Left hindlimb (tissue), 1 donor: ENCODE results near the gene CHST13.
A peak's percentile ranks its signal among the peaks of the same experiment; 100 is the strongest.

Source experiments
- DNase-seq: peaks from one replicate; pipeline ENCODE4 v3.0.0-alpha.2; 2018

CHST13 gene

DNA sequence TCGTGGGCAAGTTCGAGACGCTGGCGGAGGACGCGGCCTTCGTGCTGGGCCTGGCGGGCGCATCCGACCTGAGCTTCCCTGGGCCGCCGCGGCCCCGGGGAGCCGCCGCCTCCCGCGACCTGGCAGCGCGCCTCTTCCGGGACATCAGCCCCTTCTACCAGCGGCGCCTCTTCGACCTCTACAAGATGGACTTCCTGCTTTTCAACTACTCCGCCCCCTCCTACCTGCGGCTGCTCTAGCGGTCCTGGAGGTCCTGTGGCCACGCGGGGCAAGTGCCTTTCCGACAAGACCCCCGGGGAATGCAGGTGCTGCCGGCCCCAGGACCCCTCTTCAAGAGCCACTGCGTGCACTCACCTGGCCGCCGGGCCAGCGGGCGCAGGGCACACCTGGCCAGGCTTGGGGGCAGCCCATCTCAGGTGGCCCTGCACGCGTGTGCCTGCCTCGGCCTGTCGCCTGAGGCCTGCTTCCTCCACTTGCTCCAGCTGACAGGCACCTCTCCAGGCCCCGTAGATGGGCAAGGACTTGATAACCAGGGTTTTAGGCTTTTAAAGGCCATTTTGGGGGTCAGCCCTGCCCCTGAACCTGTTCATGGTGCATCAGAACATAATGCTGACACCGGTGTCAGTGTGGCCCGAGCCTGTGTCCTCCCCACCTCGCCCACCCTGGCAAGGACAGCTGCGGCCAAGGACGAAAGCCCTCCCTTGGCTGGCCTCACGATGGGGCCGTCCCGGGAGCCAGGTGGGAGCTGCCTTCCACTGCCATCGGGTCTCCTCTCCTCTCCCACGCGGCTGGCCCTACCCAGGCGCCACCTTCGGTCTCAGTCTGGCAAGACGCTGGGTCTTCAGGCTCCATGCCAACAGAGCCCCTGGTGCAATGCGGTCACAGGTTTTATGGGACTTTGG lies 18.6 kb downstream of the CHST13 start:
- no peak for DNase-seq

DNA sequence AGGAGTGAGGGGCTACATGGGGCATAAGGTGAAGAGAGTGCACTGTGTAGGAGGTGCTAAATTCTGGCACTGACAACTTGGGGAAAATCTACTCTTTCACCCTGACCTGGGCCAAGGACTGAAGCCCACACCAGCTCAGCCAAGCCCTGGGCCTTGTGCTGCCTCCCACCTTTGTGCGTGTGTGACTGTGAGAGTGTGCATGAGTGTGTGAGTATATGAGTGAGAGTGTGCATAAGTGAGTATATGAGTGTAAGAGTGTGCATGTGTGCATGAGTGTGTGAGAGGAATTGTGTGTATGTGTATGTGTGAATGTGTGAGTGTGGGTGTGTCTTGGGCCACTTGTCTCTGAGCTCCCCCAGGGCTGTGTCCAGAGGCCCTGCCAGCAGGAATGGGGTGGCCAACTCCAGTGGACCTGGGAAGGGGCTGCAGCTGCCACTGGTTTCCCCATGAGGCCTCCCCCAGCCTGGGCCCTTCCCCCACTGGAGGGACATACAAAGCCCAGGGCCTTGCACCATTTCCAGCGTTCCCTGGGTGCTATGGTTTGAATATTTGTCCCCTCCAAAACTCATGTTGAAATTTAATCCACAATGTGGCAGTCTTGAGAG lies 19.6 kb downstream of the CHST13 start:
- no peak for DNase-seq

DNA sequence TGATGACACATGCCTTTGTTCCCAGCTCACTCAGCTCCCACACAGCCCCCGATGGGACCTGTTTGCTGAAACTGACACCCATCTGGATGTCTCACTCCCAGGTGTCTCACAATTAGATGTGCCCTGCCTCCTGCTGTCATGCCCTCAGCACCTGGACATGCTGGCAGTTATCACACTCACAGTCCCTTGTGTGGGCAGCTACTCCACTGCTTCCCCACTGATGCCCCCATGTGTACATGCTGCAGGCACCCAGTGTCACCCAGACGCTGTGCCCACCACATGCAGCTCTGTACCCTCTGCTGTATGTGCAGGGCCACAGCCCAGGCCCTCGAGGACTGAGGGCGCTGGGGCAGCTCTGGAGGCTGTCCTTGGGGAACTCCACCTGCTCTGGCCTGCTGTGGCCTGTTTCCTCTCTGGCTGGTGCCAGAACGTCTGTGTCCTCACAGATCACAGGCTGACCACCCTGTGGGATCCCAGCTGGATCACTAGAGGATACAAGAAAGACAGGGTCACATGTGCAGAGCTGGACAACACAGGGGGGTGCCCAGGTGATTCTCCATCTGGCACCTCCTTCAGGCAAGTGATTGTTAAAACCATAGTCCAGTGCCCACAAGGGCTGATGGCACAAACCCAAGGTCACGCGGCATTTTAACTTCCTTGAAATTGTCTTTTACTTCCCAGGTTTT lies 20.8 kb downstream of the CHST13 start:
- no peak for DNase-seq

DNA sequence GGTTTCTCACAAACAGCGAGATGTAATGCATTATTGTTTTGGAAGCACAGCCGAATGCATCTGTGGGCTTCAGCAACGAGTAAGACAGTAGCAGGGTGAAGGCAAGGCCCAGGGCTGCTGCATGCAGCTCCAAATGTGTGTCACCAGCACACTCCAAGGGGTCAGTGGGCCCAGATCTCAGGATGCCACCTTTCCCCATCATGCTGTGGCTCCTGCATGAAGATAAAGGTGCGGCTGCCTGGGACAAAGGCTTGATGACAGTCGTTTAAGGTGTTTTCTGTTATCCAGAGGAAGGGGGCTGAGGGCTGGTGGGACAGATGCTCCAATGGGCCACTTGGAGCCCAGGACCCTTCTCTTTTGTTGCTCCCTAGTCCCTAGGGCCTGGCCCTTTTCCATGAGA lies 21.6 kb downstream of the CHST13 start:
- DNase-seq, result no peak

DNA sequence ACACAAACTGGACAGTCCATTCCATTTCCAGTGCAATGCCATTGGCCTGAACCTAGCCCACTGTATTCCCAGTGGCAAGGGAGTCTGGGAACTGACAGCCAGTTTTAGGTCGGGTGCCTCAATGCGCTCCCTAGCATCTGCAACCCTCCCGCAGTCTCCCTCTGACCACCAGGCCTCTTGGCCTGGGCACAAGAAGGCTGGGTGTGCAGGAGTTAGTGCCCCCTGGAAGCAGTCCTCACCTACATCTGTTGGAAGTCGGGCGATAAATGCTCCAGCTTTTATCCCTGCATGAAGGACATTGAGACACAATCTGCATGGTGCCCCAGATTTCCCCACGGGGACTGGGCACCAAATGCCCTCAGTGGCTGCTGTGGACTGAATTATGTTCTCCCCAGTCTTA lies 22.1 kb downstream of the CHST13 start:
- DNase-seq, result no peak

DNA sequence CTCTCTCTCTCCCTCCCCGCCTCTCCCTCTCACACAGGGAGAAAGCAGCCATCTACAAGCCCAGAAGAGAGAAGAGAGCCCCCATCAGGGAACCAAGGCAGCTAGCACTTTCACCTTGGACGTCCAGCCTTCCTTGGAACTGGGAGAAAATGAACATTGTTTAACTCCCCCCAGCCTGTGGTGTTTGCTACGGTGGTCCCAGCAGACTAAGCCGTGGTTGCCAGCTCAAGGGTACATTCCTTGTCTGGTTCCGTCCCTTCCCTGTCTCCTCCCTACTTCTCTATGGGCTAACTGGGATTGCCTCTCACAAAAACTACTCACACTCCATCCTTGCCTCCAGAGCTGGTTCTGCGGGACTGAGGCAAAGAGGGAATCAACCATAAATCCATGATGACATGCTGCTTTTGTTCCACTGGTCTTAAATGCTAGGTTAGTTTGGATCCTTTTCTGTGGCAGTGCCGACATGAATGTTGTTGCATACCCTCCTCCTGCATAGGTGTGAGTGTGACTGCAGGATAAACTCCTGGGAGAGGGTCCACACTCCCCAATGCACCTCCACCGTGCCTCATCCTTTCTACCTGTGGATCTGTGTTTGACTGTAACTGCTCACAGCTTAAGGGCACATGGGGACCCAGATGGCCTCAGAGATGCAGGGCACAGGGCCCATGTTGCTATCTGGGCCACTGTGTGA lies 22.7 kb downstream of the CHST13 start:
- DNase-seq, result peak; percentile 5

DNA sequence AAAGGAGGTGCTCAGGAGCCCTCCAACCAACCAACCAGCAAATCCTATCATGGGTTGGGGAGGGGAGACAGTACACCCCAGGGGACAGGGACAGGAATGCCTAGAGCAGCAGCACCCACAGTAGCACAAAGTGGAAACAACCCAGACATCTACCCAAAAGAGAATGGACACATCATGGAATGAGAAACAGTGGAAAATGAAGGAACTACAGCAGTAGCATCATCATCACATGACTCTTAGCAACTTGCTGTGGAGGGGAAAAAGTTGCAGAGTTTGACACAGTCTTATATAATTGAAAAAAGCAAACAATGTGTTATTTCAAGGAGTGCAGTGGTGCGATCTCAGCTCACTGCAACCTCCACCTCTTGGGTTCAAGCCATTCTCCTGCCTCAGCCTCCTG lies 23.8 kb downstream of the CHST13 start:
- DNase-seq, result no peak

DNA sequence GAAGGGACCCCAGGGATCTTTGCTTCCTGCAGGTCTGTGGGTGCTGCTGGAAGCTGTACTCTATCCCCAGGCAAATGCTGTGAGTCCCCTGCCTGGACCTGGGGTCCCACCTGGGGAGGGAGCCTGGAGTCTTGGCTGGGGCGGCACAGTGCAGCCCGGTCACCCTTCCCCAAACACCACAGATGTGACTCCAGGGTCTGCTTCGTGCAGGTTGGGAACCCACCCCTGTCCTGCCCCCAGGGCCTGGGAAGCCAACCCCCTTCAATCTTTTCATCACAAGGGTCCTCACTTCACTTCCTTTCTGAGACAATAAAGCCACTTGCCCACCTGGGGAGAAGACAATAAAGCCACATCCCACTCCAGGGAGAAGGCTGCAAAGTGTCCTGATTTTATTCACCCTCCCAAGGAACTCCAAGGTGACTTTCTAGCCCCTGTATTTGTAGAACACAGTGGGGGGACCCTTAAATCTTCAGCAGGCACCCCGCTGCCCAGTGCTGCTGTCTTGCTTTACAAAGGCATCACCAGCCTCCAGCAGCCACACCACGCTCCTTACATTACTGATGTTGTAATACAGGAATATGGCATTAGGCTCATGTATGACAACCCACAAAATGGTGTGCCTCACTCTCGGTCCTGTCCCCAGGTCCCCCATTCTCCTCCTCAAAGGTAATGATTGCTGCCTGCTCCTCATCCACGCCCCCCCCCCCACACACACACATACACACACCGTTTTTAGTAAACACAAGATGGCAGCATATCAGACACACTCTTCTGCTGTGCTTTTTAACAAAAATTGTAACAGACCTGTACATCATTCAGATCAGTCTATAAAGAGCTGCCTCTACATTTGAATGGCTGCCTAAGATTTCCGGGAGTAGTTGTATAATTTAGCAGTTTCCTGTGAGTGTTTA lies 24.9 kb downstream of the CHST13 start:
- DNase-seq, result no peak

DNA sequence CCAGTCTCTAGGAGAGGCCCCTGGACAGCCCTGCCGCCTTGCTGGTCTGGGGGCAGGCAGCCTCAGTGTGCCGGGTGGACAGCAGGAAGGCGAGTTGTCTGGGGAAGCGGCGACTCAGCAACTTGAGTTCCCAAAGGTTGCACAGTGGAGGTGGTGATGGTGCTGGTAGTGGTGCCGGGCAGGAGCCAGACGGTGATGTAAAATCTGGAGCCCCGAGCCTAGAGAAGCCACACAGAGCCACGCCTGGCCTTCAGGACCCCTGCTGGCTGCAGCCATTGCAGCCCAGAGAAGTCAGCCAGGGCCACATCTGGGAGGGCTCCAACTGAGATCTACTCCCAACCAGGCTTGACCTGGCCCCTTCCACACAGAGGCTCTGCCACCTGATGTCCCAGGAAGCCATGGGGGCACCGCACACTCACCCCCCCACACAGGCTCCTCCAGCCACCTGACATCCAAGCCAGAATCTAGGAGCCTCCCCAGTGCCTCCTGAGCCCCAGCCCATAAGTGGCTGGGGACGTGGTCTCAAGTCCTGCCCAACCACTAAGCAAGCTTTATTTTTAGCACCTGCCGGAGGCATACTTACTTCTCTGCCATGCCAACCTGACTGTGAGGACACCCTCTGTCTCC lies 26.0 kb downstream of the CHST13 start:
- DNase-seq, result no peak

DNA sequence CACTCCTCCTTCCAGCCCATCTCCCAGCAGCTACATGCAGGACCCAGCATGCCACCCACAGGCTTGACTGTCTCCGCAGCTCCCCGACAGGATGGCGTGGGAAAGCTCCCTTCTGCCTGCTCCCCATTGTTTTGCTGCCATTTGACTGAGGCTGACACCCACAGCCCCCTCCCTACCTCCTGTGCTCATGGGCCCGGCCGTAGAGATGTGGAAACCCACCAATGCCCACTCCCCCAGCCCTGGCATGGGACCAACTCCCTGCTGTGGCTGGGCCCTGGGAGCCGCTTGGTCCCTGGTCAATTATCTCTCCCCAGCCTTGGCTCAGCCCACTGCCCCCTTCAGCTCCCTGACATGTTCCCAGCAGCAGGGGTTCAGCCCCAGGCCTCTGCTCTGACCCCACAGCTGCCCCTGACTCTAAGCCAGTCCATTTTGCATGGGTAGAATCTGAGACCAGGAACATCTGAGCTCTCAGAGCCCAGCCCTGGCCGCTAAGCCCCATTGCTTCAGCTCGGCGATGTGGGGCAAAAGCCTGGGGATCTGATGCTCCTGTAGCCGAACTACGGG lies 26.6 kb downstream of the CHST13 start:
- no peak for DNase-seq

DNA sequence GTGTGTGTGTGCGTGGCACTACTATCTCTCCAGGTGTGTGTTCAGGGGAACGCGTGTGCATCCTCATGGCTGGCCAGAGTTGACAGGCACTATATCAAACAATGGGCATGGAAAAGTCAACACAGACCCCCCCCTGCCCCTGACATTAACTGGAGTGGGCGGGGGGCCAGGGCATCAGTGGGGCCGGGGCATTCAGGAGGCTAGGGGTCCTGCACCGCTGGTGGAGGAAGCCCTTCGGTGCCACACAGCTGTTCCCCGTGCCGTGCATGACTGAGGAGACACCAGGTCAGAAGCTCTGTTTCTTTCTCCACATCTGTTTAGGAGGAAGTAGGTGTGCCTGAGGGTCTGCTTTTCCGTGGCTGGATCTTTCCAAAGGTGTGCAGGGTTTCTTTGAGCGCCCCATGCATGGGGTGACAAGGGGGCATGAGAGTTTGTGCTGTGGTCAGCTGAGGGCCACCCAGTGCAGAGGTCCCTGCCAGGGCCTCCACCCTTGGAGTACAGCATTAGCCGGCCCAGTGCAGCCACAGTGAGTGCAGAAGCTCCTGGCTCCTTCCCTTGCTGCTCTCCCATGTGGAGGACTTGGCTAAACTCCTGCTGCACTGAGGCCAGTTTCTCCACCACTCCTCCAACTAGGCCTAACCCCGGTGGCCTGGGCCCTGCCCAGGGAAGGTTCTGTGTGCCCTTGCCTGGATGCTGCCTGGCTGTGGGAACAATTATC lies 27.3 kb downstream of the CHST13 start:
- DNase-seq, result no peak

DNA sequence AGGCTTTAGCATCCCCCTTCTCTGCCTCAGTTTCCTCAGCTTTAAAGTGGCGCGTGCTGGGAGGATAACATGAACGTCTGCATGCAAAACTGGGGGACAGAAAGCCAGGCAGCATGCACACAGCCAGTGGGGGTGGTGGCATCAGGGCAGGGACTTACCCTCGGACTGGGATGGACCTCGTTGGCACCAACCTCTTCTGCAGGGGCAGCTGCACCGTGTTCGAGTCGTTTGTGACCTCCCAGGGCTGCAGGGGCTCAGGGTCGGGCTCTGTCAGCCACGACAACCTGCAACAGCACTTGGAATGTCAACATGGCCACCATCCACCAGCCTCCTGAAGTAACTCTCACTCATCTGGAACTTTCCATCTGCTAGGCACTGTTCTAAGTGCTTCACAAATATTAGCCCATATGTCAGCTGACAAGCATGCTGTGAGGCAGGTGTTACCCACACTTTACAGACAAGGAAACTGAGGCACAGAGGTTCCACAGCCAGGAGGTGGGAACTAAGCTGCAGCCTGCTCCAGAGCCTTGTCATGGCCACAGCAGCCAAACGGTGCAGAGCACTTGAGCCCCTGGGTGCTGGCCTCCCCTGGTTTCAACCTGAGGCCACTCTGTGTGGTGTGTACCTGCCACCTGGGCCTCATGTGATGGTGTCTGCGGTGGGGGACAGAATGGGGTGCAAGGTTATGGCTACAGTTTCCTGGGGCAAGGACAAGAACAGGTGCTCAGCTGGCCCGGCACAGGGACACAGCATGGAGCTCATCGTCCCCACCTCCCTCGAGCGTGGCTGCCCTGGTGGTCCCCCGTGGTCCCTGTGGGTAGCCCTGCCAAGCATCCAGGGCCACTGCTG lies 28.1 kb downstream of the CHST13 start:
- no peak for DNase-seq

DNA sequence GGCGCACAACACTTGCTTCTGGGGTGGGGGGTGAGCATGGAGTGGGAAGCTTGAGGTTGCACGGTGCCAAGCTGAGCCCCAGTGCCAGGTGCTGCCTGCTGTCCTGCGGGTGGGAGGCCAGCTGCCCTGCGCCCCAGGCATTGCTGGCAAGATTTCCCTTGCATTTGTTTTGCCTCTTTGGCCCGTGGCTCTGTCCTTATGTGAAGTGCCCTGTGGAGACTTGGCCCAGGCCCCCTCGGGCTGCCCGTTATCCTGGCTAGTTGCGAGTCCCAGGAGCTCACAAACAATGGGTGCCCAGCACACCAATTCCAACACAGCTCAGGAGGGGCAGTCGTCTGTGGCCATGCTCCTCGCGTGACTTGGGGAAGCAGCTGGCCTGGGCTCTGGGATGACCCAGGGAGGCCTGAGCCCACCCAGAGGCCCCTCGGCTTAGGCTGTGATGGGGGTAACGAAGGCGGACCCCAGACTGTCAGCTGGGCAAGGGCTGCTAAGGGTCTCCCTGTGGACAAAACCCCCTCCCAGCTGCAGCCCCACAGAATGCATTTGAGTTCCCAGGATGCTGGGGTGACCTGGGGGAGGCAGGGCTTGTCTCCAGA lies 28.8 kb downstream of the CHST13 start:
- no peak for DNase-seq

DNA sequence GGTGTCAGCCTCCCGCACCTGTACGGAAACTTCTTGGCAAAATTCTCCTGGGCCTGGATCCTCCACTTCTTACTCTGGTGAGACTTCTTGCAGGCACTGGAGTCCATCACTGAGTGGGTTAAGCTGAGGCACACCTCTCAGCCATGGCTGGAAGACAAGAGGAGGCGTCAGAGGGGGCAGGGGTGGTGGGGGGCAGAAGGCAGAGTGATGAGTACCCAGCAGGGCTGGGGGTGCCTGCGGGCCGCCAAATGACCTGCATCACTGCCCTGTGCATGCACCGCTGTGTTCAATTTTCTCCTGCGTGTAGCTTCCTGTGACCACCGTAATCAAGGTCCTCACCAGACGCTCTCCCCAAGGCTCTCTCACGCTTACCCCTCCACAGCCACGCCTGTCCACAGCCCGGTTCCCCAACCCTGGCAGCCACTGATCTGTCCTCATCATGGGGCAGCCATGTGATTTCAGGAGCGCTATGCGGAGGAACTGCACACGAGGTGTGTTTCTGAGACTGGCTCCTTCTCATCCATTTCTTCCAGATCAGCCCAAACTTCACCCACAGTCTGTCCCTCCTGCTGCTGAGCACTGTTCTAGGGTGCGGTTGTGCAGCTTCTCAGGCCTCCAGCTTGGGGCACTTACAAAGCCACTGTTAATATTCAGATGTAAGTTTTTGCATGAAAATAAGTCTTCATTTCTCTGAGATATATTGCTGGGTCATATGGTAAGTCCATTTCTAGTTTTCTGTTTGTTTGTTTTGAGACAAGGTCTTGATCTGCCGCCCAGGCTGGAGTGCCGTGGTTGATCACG lies 29.5 kb downstream of the CHST13 start:
- DNase-seq, result peak; percentile 24

DNA sequence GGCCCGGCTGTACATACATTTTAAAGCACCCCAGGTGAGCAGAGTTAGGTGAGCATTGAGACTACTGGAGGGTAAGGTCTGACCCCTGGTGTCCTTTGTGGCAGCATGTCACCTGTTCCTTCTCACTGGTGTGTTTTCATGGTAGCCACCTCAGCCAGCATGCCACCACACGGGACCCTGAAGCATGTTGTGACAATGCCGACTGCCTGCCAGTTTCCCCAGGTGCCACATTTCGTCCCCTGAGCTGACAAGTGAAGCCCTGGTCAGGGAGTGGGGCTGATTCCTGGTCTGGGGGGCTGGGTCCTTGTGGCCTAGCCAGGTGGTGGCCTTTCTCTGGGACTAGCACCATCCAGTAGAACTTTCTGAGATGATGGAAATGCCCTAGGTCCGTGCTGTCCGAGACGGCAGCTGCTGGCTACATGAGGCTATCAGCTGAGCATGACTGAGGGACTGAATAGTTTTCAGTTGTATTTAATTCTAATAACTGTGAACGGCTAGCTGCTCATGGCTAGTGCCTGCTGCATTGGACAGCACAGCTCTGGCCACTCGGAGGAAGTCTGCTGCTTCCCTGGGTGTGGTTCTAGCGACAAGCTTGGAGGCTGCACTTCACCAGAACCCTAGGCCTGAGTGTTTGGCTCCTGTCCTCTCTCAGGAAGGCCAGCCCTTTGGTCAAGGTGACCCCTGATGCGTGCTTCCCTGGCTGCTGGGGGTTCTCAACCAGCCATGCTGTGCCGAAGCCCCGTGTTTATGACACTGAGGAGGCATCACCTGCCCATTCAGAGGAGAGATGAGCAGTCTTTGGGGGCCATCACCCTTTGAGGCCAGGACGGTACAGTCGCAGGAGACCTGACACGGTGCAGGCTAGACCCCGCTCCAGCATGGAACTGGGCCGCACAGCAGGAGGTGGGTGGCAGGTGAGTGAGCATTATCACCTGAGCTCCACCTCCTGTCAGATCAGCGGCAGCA lies 30.9 kb downstream of the CHST13 start:
- DNase-seq, result peak; percentile 22

DNA sequence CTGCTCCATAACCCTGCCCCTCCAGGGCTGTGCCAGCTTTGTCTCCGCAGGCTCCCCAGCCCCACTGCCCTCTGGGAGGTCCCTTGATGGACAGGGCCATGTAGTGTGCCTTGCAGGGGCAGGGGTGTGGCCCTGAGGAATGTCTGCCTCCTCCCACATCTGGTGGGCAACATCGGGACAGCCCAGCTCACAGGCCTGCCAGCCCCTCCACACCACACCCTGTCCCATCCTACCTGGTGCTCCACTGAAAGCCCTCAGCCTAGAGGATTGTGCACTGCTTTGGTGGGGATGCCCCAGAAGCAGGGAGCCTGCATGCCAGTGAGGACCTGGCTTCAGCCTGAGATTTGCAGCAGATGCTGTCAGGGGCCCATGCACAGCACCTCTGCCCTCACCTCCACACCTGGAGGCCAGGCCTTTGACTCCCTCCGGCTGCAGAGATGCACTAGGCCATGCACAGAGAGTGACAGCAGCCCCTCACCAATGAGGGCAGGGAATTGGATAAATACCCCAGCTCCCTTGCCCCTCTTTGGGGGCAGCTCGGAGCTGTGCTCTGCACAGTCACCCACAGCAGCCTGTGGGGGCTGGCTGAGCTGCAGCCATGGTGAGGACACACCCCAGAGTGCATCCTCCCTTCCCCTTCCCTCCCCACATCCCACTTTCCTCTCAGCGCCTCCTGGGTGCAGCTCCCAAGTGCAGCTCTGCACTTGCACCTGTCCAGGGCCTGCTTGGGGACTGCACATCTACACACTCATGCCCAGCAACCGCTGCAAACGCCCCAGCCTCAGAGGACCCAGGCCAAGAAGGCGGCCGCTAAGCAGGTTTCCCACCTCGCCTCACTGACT lies 32.1 kb downstream of the CHST13 start:
- no peak for DNase-seq
